Measurements from ENCODE around the gene RSAD2.

RSAD2 gene

GRCh38 chr2:6916736-6917070 lies 39.1 kb downstream of the RSAD2 start:
- no peak for DNase-seq
- H3K27me3 Mint-ChIP-seq, result no peaks in the 10 kb centered on the region
- H3K36me3 Mint-ChIP-seq (ENCODE audit: insufficient read depth), result peaks cover 8% of the 10 kb centered on the region
- peak overlapping the region; percentile 69 to 70 for H3K4me3 Mint-ChIP-seq
- peak overlapping the region in 1 of 2 donors; percentile 49 for H3K27ac Mint-ChIP-seq
- peaks cover 43 to 55% of the 10 kb centered on the region in 2 donors for H3K4me1 Mint-ChIP-seq (ENCODE audit: low read depth in 2 of 2)
- ATAC-seq (replicated peaks), result no peak
- no peaks in the 10 kb centered on the region for H3K9me3 Mint-ChIP-seq

- Mint-ChIP-seq H3K4me1 (ENCODE audit: low read depth in 2 of 2) (peaks cover 47 to 57% of the 10 kb centered on the region in 2 donors), H3K4me3 (peak within 1 kb of the TSS; percentile 72 to 86), H3K27me3 (no peaks in the 10 kb centered on the region), H3K27ac (peak within 1 kb of the TSS in 1 of 2 donors; percentile 60), H3K9me3 (no peaks in the 10 kb centered on the region), H3K36me3 (ENCODE audit: insufficient read depth) (peaks cover 8% of the 10 kb centered on the region)
- peak; percentile 90 for ATAC-seq (replicated peaks)
- DNase-seq, result peak; percentile 67 to 77 (median 68)
Measured at GRCh38 chr2:6917071-6917760, 39.6 kb downstream of the RSAD2 start, which contains the start of gene RNF144A. Gene RNF144A (plus strand): TSS chr2:6917412. CDS start chr2:6996927, 79,515 bp downstream.

GRCh38 chr2:6917761-6918421 lies 40.3 kb downstream of the RSAD2 start:
- Mint-ChIP-seq H3K4me1 (ENCODE audit: low read depth in 2 of 2) (peaks cover 45 to 58% of the 10 kb centered on the region in 2 donors), H3K27ac (peak overlapping the region in 1 of 2 donors; percentile 60), H3K36me3 (ENCODE audit: insufficient read depth) (peaks cover 8% of the 10 kb centered on the region), H3K27me3 (no peaks in the 10 kb centered on the region), H3K4me3 (peak overlapping the region; percentile 72 to 86), H3K9me3 (no peaks in the 10 kb centered on the region)
- DNase-seq, result no peak
- peak; percentile 43 for ATAC-seq (replicated peaks)

DNA sequence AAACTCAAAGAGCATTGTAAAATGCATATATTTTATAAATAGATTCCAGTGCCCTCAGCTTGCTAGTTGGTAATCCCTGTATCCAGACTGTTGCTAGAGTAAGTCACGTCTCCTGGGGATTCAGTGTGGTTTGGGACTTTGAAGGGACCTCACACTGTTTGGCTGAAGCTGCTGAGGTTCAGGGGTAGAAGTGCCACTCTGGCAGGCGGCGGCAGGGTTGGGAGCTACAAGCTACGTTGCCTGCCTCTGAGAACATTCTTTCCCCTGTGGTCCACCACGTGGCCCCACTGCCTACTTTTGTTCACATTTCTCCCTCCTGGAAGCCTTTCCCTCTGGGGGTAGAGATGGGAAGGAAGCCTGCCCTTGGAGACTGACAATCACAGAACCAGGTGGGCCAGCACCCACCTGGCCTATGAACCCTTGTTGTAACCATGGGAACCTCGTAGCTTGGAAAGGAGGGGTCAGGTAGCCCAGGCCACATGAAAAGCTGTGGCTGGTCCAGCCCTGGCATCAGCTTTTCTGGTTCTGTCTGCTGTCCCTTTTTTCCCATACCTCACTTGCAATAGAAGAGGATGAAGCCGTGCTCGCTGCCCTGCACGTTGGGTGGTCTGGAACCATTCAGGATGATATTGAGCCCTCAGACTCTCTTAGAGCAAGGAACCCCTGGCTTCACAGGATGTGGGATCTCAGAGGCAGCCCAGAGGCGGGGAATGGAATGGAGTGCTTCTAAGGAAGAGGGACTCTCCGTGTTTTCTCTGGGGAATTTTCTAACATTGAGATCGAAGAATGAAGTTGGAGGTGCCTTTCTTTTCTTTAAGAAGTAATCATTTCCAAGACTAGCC lies 42.5 kb downstream of the RSAD2 start:
- Mint-ChIP-seq H3K4me1 (ENCODE audit: low read depth in 2 of 2) (peaks cover 53 to 61% of the 10 kb centered on the region in 2 donors), H3K27ac (peak overlapping the region in 1 of 2 donors; percentile 57), H3K27me3 (no peaks in the 10 kb centered on the region), H3K36me3 (ENCODE audit: insufficient read depth) (peaks cover 8% of the 10 kb centered on the region), H3K9me3 (no peaks in the 10 kb centered on the region), H3K4me3 (peak overlapping the region in 1 of 2 donors; percentile 86)
- DNase-seq (no peak), ATAC-seq (replicated peaks) (no peak)

DNA sequence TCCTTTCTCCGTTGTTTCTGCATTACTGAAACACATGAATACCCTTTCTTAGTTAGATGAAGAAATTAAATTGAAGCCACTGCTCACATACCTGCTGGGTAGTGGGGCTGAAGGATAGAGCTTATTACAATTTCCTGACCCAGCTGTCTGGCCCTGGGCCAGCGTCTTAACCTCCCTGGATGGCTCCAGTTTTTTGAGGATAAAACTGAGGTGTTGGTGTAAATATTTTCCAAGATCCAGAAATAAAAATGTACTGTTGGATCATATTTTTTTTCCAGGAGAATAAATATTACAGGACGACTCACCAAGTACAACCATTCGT lies 43.1 kb downstream of the RSAD2 start:
- H3K27ac Mint-ChIP-seq, result peak overlapping the region in 1 of 2 donors; percentile 57
- no peaks in the 10 kb centered on the region for H3K9me3 Mint-ChIP-seq
- peaks cover 8% of the 10 kb centered on the region for H3K36me3 Mint-ChIP-seq (ENCODE audit: insufficient read depth)
- no peak overlapping the region for H3K4me3 Mint-ChIP-seq
- no peaks in the 10 kb centered on the region for H3K27me3 Mint-ChIP-seq
- no peak for DNase-seq
- no peak for ATAC-seq (replicated peaks)
- H3K4me1 Mint-ChIP-seq (ENCODE audit: low read depth in 2 of 2), result peaks cover 55 to 62% of the 10 kb centered on the region in 2 donors

- Mint-ChIP-seq H3K36me3 (ENCODE audit: insufficient read depth) (peaks cover 8% of the 10 kb centered on the region), H3K9me3 (no peaks in the 10 kb centered on the region), H3K27ac (no peak overlapping the region), H3K27me3 (no peaks in the 10 kb centered on the region), H3K4me1 (ENCODE audit: low read depth in 2 of 2) (peaks cover 59 to 68% of the 10 kb centered on the region in 2 donors), H3K4me3 (no peak overlapping the region)
- DNase-seq (no peak), ATAC-seq (replicated peaks) (no peak)
Measured at GRCh38 chr2:6921321-6921922, 43.8 kb downstream of the RSAD2 start.

- Mint-ChIP-seq H3K4me3 (no peak overlapping the region), H3K4me1 (ENCODE audit: low read depth in 2 of 2) (peaks cover 66 to 72% of the 10 kb centered on the region in 2 donors), H3K27me3 (no peaks in the 10 kb centered on the region), H3K36me3 (ENCODE audit: insufficient read depth) (peaks cover 8% of the 10 kb centered on the region), H3K27ac (peak overlapping the region in 1 of 2 donors; percentile 26), H3K9me3 (no peaks in the 10 kb centered on the region)
- ATAC-seq (replicated peaks) (no peak), DNase-seq (no peak)
Measured at GRCh38 chr2:6922201-6922656, 44.7 kb downstream of the RSAD2 start.

GRCh38 chr2:6923319-6923718 lies 45.7 kb downstream of the RSAD2 start:
- Mint-ChIP-seq H3K4me1 (ENCODE audit: low read depth in 2 of 2) (peaks cover 71 to 76% of the 10 kb centered on the region in 2 donors), H3K4me3 (peak overlapping the region in 1 of 2 donors; percentile 4), H3K27ac (peak overlapping the region in 1 of 2 donors; percentile 49), H3K36me3 (ENCODE audit: insufficient read depth) (peaks cover 6% of the 10 kb centered on the region), H3K9me3 (no peaks in the 10 kb centered on the region), H3K27me3 (no peaks in the 10 kb centered on the region)
- DNase-seq (no peak), ATAC-seq (replicated peaks) (no peak)

DNA sequence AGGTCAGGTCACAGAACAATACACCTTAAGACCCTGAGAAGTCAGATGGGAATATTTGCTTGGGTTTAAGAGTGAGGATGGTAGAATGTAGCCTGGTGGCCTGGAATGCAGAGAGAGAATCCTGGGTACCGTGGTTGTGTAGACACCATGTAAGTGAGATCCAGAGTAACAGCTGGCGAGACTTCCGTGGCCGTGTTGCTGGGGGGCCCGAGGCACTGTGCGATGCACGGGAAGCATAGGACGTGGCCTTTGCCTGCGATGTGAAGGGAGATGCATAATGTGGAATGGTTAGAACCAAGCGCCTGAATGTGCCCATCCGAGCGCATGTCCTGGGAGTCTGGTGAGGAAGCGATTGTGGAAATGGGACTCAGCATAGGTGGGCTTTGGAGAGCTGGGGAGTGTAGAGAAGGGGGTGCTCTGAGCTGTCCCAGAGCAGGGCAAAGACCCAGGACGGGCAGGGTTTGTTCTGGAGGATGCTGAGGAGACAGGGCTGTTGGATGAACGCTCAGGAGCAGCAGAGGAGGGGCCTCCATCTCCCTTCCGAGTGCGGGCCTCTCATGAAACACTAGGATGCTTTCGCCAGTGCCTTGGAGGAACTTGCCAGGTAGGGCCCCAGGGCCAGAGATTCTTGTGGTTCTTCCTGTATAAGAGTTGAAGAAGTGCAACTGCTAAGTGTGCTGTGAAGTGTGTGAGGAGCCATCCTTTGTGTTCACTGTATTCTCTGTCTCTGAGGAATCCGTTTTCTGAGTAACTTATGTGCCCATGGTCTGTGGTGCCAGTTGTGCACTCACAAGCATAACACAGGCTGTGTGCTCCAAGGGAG lies 46.7 kb downstream of the RSAD2 start:
- Mint-ChIP-seq H3K27ac (peak overlapping the region; percentile 32 to 67), H3K4me3 (no peak overlapping the region)

DNA sequence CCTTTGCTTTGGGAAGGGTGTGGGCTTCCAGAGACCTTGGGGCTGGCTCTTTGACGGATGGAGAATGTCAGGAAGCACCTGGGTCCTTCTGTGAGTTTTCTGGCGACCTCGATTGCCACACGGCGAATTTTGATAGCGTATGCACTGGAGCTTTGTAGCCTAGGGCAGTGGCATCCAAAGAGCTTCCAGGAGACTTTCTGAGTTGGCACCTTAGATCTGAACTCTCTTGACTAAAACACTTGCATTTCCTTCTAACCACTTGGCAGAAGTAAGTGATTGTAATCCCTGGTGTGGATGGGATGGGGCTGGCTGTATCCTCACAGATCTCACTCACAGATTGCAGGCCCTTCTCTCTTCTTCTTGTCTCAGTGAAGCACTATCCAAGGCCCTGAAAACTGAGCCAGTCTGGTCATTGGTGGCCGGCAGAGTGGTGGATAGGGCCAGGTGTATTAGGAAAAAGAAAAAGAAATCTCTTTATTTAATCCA lies 47.4 kb downstream of the RSAD2 start:
- no peaks in the 10 kb centered on the region for H3K36me3 Mint-ChIP-seq (ENCODE audit: insufficient read depth)
- H3K27me3 Mint-ChIP-seq, result no peaks in the 10 kb centered on the region
- H3K27ac Mint-ChIP-seq, result peak overlapping the region; percentile 32 to 67
- H3K4me1 Mint-ChIP-seq (ENCODE audit: low read depth in 2 of 2), result peaks cover 73 to 83% of the 10 kb centered on the region in 2 donors
- no peak for ATAC-seq (replicated peaks)
- no peak overlapping the region for H3K4me3 Mint-ChIP-seq
- DNase-seq, result no peak
- H3K9me3 Mint-ChIP-seq, result no peaks in the 10 kb centered on the region

More for the DNA sequence above, 46.7 kb downstream of the RSAD2 start:
- peaks cover 73 to 78% of the 10 kb centered on the region in 2 donors for H3K4me1 Mint-ChIP-seq (ENCODE audit: low read depth in 2 of 2)
- ATAC-seq (replicated peaks), result no peak
- no peak for DNase-seq
- no peaks in the 10 kb centered on the region for H3K27me3 Mint-ChIP-seq
- H3K9me3 Mint-ChIP-seq, result no peaks in the 10 kb centered on the region
- no peaks in the 10 kb centered on the region for H3K36me3 Mint-ChIP-seq (ENCODE audit: insufficient read depth)

DNA sequence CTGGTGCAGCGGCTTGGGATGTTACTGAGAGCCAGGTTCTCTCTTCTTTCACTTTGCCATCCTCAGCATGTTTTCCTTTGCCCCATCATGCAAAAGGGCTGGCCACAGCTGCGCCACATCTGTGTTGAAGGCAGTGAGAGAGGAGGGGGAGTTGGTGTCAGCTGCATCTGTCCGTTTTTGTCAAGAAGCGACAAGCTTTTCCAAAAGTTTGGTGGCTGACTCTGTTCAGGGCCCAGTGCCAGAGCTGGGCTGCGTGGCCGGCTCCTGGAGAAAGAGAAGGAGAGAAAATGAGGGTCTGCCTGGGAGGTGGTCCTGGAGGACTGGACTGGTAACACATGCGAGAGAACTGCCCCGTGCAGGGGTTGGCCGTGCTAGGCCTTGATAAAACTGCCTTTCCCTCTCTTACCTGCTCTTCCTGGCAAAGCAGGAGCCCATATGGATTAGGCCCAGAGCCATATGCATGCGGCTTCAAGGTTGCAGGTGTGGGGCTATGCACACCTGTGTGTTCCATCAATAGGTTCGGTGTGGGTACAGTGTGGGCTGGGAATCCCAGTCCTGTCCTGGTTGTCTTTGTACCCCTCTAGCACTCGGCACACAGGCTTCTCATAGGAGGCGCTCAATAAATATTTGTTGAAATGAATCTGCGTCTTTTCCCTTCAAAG lies 48.6 kb downstream of the RSAD2 start:
- ATAC-seq (replicated peaks) (no peak), DNase-seq (no peak)
- peak overlapping the region; percentile 32 to 67 for H3K27ac Mint-ChIP-seq
- H3K4me1 Mint-ChIP-seq (ENCODE audit: low read depth in 2 of 2), result peaks cover 68 to 76% of the 10 kb centered on the region in 2 donors
- no peaks in the 10 kb centered on the region for H3K36me3 Mint-ChIP-seq (ENCODE audit: insufficient read depth)
- no peaks in the 10 kb centered on the region for H3K9me3 Mint-ChIP-seq
- H3K27me3 Mint-ChIP-seq, result no peaks in the 10 kb centered on the region
- no peak overlapping the region for H3K4me3 Mint-ChIP-seq

- no peak for ATAC-seq (replicated peaks)
Measured at GRCh38 chr2:6927186-6927585, 49.6 kb downstream of the RSAD2 start.

More at GRCh38 chr2:6927186-6927585, 49.6 kb downstream of the RSAD2 start:
- peak overlapping the region in 1 of 2 donors; percentile 32 for H3K27ac Mint-ChIP-seq
- no peak for DNase-seq
- H3K4me1 Mint-ChIP-seq (ENCODE audit: low read depth in 2 of 2), result peaks cover 65 to 74% of the 10 kb centered on the region in 2 donors
- H3K27me3 Mint-ChIP-seq, result no peaks in the 10 kb centered on the region
- H3K36me3 Mint-ChIP-seq (ENCODE audit: insufficient read depth), result no peaks in the 10 kb centered on the region
- H3K4me3 Mint-ChIP-seq, result no peak overlapping the region
- no peaks in the 10 kb centered on the region for H3K9me3 Mint-ChIP-seq

Data from effector memory CD8-positive, alpha-beta T cell (primary cell).